HG03439 (cell line): ENCODE results near the gene HS2ST1.
"Not testable (repeated sequence)": the region's sequence is repeated elsewhere in the genome, so short reads cannot be mapped to it uniquely, and the experiment has no call there.

Experiments used
- ATAC-seq: cut with Tn5 transposase; IDR thresholded peaks from one replicate; pipeline ENCODE4 v1.9.1; 2021; ENCODE audit warnings: mild to moderate bottlenecking, moderate library complexity; ENCODE audit not compliant: unreplicated experiment

Gene HS2ST1

DNA sequence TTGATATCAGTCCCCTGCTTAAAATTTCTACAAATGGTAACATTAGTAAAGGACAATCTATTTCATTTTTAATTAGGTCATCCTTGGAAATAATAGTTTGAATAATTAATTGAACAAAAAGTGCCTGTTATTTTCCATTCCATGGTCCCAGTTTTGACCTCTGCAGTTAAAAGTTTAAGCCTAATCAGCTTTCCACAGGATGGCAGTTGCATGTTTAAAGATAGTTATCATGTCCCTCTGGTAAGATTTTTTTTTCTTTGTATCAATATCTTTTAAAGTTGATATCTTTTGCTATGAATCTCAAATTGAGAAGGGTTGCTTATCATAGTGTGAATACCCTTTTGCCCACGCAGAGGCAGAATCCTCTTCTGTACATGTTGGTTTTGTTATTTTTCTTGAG is 90.4 kb downstream of the HS2ST1 start:
- ATAC-seq = no peak

- no peak for ATAC-seq
Observed at GRCh38 chr1:87007323-87007722, 92.9 kb downstream of the HS2ST1 start.

- not testable (repeated sequence) for ATAC-seq
Observed at GRCh38 chr1:87013385-87013784, 99.0 kb downstream of the HS2ST1 start.

- no peak for ATAC-seq
Observed at GRCh38 chr1:87017998-87018672, 103.7 kb downstream of the HS2ST1 start.

DNA sequence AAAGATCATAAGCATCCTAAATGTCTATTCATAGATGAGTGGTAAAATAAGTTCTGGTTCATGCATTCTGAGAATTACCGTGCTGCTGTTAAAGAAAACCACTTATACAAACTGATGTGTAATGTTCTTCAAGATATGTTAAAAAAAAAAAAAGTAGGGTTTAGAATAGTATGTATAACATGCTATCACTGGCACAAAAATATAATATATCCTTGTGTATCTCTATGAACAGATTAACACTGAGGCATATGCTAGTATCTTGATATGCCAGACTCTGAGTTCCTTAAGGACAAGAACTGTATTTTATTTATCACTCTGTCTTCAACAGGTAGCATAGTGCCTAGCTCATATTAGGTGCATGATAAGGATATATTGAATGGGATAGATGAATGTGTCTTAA is 108.9 kb downstream of the HS2ST1 start:
- no peak for ATAC-seq

DNA sequence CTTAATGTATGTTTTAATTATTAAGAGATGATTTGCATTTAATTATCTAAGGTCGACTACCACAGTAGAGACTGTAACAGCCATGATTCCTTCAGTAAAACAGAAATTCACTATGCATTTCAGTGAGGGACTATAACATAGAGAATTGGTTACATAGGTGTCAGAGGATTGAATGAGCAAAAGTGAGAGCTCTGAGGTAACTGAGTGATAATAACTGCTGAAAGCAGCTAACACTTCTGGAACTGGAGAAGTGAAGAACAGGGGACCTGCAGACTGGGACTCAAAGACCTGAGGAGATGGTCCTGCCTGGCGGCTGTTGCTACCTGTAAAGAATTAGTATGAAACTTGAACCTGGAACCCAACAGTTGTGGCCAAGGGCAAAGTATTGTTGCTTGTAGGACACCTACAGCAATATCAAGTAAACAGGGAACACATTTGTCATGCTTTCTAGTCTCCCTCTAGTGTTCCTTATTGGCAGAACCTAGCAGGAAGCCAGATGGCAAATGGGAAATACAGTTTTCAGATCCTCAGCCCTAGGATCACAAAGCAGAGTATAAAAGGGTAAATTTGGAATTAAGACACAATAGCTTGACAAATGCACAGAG is 110.6 kb downstream of the HS2ST1 start:
- ATAC-seq = peak; percentile 75

- ATAC-seq = not testable (repeated sequence)
Observed at GRCh38 chr1:87027561-87027960, 113.1 kb downstream of the HS2ST1 start.

DNA sequence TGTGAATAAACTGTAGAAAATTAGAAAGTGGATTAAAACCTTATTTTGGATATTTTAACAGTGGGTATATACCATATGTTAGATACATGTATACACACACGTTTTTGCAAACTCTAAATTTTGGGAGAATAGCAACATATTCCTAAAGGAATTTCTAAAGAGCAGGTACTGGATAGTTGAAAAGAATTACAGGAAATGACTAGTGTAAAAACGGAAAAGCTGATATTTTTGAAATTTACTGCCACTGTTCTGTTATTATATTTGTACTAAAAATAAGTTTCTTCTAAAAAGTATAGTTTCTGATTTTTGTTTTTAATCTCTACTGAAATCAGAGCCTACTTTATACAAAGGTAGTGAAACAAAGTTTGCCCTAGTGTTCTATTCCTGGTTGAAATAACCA is 114.1 kb downstream of the HS2ST1 start:
- no peak for ATAC-seq

DNA sequence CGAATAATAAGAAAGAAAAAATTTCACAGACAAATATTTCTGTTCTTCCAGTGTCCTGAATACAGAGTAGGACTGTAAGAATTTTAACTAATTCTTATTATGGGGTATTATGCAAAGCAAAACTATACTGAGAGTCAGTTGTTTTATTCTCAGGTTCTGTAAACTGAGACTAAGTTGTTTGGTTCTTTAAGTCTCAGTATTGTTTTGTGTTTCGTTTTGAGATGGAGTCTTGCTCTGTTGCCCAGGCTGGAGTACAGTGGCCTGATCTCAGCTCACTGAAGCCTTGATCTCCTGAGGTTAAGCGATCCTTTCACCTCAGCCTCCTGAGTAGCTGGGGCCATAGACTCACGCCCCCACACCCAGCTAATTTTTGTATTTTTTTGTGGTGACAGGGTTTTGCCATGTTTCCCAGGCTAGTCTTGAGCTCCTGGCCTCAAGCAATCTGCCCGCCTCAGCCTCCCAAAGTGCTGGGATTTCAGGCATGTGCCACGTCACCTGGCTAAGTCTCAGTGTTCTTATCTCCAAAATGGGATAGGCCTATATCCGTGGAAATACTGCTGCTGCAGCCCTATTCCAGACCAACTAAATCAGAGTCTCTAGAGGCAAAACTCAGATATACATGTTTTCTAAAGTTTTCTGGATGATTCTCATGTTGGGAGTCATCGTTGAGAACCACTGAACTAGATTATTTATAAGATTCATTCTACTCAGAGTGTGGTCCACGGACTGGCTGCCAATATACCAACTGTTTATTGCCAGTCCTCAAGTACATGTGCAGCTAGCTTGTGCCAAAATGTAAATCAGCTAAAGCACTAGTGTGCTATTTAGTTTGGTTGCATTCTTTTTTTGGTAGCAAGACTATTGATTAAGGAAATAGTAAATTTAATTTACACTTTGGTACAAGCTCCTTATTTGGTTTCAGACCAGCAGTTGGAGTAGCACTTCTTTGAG is 116.6 kb downstream of the HS2ST1 start:
- peak; percentile 79 for ATAC-seq

- ATAC-seq = no peak
Observed at GRCh38 chr1:87034351-87034750, 119.9 kb downstream of the HS2ST1 start.

GRCh38 chr1:87039096-87039495 is 124.7 kb downstream of the HS2ST1 start:
- ATAC-seq = no peak

DNA sequence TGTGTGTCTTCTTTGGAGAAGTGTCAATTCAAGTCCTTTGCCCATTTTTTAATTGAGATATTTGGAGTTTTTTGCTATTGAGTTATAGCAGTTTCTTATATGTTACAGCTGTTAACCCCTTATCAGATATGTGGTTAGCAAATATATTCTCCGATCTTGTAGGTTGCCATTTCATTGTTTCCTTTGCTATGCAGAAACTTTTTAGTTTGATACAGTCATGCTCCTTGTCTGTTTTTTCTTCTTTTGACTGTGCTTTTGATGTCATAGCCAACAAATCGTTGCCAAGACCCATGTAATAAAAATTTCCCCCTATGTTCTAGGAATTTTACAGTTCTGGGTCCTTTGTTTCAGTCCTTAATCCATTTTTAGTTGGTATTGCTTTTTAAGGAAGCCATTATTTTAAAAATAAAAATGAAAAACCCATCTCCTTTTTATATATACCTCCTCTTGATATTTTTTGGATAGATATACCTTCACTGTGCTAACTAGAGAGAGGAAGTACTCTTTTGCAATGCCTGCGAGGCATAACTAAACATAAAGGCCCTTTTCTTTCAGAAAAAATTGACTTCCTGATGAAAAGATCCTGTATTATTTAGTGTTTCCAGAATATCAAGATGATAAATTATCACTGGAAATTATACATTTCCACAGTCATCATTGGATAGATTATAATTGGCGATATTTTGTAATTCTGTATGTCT is 127.8 kb downstream of the HS2ST1 start:
- ATAC-seq = no peak

GRCh38 chr1:87044424-87044823 is 130.0 kb downstream of the HS2ST1 start:
- peak; percentile 53 for ATAC-seq

- ATAC-seq = peak; percentile 48
Observed at GRCh38 chr1:87044840-87045239, 130.4 kb downstream of the HS2ST1 start.

- peak; percentile 45 for ATAC-seq
Observed at GRCh38 chr1:87045761-87046304, 131.4 kb downstream of the HS2ST1 start.

GRCh38 chr1:87046951-87047350 is 132.5 kb downstream of the HS2ST1 start:
- no peak for ATAC-seq

- ATAC-seq = no peak
Observed at GRCh38 chr1:87048237-87048636, 133.8 kb downstream of the HS2ST1 start.

DNA sequence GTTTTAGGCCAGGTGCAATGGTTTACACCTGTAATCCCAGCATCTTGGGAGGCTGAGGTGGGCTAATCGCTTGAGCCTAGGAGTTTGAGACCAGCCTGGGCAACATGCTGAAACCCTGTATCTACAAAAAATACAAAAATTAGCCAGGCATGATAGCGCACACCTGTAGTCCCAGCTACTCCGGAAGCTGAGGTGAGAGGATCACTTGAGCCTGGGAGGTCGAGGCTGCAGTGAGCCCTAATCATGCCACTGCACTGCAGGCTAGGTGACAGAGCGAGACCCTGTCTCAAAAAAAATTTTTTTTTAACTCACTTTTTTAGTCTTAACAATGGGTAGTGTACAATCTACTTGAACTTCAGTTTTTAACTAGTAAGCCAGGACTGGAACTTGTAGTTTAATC is 137.5 kb downstream of the HS2ST1 start:
- no peak for ATAC-seq

DNA sequence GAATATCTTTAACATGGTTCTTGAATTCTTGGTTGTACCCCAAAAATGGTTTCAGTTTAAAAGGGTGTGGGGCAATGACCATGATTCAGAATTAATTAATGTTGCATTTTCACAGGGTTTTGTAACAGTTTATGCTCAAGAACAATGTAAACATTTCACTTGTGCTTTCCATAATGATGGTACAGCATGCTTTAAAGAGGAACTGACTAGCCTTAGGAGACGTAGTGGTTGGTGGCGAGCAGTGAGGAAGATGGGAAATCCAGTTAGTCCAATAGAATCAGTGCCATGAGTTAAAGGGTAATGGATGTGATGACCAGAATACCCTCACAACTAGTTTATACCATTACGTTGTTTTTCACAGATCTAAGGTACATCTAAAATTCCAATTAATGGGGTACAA is 138.0 kb downstream of the HS2ST1 start:
- no peak for ATAC-seq

- no peak for ATAC-seq
Observed at GRCh38 chr1:87052961-87053360, 138.5 kb downstream of the HS2ST1 start.

- no peak for ATAC-seq
Observed at GRCh38 chr1:87053446-87053845, 139.0 kb downstream of the HS2ST1 start.
